ENCODE measurements around the gene TSPO2. TPM values are rescaled to one million over a fixed set of nuclear protein-coding genes. Genes with fewer than 3 reads are reported as not detected.

The TSPO2 gene
- total and polyA plus RNA-seq, 2 of the 13 experiments (the other 11 are each of a cell fraction or from before 2014, with no cell fraction given): 0.55 TPM; not detected in 1

DNA sequence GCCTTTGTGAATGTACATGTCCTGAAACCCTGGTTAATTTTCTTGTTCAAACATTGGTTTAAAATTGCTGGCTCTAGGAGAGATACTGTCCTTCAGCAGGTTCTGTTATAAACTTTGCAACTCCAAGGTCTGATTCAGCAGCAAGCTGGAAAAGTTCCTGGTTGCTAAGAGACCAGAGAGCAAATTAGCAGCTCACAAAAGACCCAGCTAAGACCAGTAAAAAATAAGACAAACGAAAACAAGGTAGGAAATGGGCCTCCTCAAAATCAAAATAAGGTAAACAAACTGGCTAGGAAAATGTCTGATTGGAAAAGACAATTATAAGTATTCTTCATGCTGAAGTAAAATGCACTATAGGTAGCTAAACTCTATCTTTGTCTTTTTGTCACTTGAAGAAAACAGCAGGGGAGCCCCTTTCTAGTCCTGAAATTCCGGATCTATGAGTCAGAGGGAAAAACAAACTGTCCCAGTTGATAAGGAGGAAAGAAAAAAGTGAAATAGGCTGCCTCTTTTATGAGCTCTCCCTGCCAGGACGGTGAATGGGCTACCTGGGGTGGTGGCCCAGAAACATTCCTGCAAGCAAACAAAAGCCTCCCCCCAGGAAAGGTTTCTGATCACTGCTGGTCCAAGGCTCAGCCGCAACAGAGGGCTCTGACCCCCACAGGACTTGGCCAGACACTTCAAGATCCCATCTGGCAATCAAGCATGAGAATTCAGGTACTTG is 44.9 kb upstream of the TSPO2 start (continued):
- TF ChIP-seq TARDBP (CRISPR knock-in tag; IDR thresholded peaks at IDR 0.05) (peak; percentile 64), ZNF670 (CRISPR knock-in tag; IDR thresholded peaks at IDR 0.05; ENCODE audit: borderline replicate concordance) (no peak), CEBPG (CRISPR knock-in tag; IDR thresholded peaks at IDR 0.05) (peak; percentile 12; the same call in 1 of the 2 replicates), NFE2 (CRISPR knock-in tag; IDR thresholded peaks at IDR 0.05) (no peak), SNAPC2 (CRISPR knock-in tag; IDR thresholded peaks at IDR 0.05) (0 out of 2 replicates have a peak, but pooled peaks have one; percentile 16), MED8 (CRISPR knock-in tag; IDR thresholded peaks at IDR 0.05; ENCODE audit: insufficient replicate concordance) (peak; percentile 43), POLR2A (IDR thresholded peaks at IDR 0.05; ENCODE audit: insufficient read depth in 1 of 2, low read depth in 2 of 2, low read length in 2 of 2) (0 out of 4 replicates have a peak, but pooled peaks of 1 of the 2 experiments have one; percentile 23), ZFP36L1 (CRISPR knock-in tag; IDR thresholded peaks at IDR 0.05) (no peak; the same call in 1 of the 2 replicates), NR2F6 (IDR thresholded peaks at IDR 0.05) (0 out of 2 replicates have a peak, but pooled peaks have one; percentile 40), NR2F6 (CRISPR knock-in tag; IDR thresholded peaks at IDR 0.05) (peak; percentile 57; the same call in 1 of the 2 replicates), SAFB2 (CRISPR knock-in tag; IDR thresholded peaks at IDR 0.05; ENCODE audit: borderline replicate concordance, low read depth) (no peak; the same call in 1 of the 2 replicates), KDM6A (CRISPR knock-in tag; IDR thresholded peaks at IDR 0.05; ENCODE audit: low read depth) (peak; percentile 67; the same call in 1 of the 2 replicates), AGO2 (optimal IDR thresholded peaks at IDR 0.05; ENCODE audit: low read depth, low read length) (no peak), ZNF792 (CRISPR knock-in tag; IDR thresholded peaks at IDR 0.05) (0 out of 2 replicates have a peak, but pooled peaks have one; percentile 27), ZNF282 (IDR thresholded peaks at IDR 0.05; ENCODE audit: partially characterized antibody) (no peak), LCORL (IDR thresholded peaks at IDR 0.05) (no peak), LCORL (CRISPR knock-in tag; IDR thresholded peaks at IDR 0.05) (peak; percentile 77), HHEX (CRISPR knock-in tag; IDR thresholded peaks at IDR 0.05) (no peak), MXD4 (CRISPR knock-in tag; IDR thresholded peaks at IDR 0.05) (no peak), U2AF1 (optimal IDR thresholded peaks at IDR 0.05; ENCODE audit: low read depth, low read length) (no peak), ZNF354B (CRISPR knock-in tag; IDR thresholded peaks at IDR 0.05) (no peak)
- TF ChIP-seq, protein P1, sequence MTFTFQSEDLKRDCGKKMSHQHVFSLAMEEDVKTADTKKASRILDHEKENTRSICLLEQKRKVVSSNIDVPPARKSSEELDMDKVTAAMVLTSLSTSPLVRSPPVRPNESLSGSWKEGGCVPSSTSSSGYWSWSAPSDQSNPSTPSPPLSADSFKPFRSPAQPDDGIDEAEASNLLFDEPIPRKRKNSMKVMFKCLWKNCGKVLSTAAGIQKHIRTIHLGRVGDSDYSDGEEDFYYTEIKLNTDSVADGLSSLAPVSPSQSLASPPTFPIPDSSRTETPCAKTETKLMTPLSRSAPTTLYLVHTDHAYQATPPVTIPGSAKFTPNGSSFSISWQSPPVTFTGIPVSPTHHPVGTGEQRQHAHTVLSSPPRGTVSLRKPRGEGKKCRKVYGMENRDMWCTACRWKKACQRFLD (CRISPR knock-in tag; IDR thresholded peaks at IDR 0.05; ENCODE audit: borderline replicate concordance): no peak
- TF ChIP-seq, protein P2, sequence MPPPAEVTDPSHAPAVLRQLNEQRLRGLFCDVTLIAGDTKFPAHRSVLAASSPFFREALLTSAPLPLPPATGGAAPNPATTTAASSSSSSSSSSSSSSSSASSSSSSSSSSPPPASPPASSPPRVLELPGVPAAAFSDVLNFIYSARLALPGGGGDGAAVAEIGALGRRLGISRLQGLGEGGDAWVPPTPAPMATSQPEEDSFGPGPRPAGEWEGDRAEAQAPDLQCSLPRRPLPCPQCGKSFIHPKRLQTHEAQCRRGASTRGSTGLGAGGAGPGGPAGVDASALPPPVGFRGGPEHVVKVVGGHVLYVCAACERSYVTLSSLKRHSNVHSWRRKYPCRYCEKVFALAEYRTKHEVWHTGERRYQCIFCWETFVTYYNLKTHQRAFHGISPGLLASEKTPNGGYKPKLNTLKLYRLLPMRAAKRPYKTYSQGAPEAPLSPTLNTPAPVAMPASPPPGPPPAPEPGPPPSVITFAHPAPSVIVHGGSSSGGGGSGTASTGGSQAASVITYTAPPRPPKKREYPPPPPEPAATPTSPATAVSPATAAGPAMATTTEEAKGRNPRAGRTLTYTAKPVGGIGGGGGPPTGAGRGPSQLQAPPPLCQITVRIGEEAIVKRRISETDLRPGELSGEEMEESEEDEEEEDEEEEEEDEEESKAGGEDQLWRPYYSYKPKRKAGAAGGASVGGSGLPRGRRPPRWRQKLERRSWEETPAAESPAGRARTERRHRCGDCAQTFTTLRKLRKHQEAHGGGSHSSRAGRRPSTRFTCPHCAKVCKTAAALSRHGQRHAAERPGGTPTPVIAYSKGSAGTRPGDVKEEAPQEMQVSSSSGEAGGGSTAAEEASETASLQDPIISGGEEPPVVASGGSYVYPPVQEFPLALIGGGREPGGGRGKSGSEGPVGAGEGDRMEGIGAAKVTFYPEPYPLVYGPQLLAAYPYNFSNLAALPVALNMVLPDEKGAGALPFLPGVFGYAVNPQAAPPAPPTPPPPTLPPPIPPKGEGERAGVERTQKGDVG (CRISPR knock-in tag; IDR thresholded peaks at IDR 0.05; ENCODE audit: borderline replicate concordance): no peak
- TF ChIP-seq, protein P3, sequence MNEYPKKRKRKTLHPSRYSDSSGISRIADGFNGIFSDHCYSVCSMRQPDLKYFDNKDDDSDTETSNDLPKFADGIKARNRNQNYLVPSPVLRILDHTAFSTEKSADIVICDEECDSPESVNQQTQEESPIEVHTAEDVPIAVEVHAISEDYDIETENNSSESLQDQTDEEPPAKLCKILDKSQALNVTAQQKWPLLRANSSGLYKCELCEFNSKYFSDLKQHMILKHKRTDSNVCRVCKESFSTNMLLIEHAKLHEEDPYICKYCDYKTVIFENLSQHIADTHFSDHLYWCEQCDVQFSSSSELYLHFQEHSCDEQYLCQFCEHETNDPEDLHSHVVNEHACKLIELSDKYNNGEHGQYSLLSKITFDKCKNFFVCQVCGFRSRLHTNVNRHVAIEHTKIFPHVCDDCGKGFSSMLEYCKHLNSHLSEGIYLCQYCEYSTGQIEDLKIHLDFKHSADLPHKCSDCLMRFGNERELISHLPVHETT (CRISPR knock-in tag; conservative IDR thresholded peaks at IDR 0.05): 0 out of 2 replicates have a peak, but pooled peaks have one; percentile 19
- TF ChIP-seq, protein P4, sequence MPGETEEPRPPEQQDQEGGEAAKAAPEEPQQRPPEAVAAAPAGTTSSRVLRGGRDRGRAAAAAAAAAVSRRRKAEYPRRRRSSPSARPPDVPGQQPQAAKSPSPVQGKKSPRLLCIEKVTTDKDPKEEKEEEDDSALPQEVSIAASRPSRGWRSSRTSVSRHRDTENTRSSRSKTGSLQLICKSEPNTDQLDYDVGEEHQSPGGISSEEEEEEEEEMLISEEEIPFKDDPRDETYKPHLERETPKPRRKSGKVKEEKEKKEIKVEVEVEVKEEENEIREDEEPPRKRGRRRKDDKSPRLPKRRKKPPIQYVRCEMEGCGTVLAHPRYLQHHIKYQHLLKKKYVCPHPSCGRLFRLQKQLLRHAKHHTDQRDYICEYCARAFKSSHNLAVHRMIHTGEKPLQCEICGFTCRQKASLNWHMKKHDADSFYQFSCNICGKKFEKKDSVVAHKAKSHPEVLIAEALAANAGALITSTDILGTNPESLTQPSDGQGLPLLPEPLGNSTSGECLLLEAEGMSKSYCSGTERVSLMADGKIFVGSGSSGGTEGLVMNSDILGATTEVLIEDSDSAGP (CRISPR knock-in tag; IDR thresholded peaks at IDR 0.05; ENCODE audit: borderline replicate concordance): no peak

Data from HepG2 (cell line).